HG02763 (cell line): ENCODE results near the gene LIPE.

Experiments
- ATAC-seq: cut with Tn5 transposase; IDR thresholded peaks from one replicate; pipeline ENCODE4 v1.9.1; 2021; ENCODE audit warnings: mild to moderate bottlenecking, moderate library complexity; ENCODE audit not compliant: unreplicated experiment

Gene LIPE

GRCh38 chr19:42420055-42420544 lies 7.1 kb downstream of the LIPE start:
- ATAC-seq: no peak

GRCh38 chr19:42419309-42419708 lies 7.9 kb downstream of the LIPE start:
- ATAC-seq: no peak

GRCh38 chr19:42412661-42413076 lies 14.5 kb downstream of the LIPE start:
- ATAC-seq: no peak

- ATAC-seq: no peak
These were observed 15.0 kb downstream of the LIPE start for GRCh38 chr19:42412227-42412626.

- no peak for ATAC-seq
These were observed 15.5 kb downstream of the LIPE start for GRCh38 chr19:42411581-42412178.

GRCh38 chr19:42410371-42410770 lies 16.8 kb downstream of the LIPE start:
- no peak for ATAC-seq

GRCh38 chr19:42409477-42409876 lies 17.7 kb downstream of the LIPE start:
- no peak for ATAC-seq

- no peak for ATAC-seq
These were observed 19.4 kb downstream of the LIPE start for GRCh38 chr19:42407816-42408175.

- no peak for ATAC-seq
These were observed 19.9 kb downstream of the LIPE start for GRCh38 chr19:42407085-42407815.

- ATAC-seq: no peak
These were observed 21.1 kb downstream of the LIPE start for GRCh38 chr19:42406111-42406510.

GRCh38 chr19:42403586-42403985 lies 23.6 kb downstream of the LIPE start:
- ATAC-seq: no peak

- no peak for ATAC-seq
These were observed 24.6 kb downstream of the LIPE start for GRCh38 chr19:42402376-42403116.

GRCh38 chr19:42401365-42402303 lies 25.6 kb downstream of the LIPE start:
- ATAC-seq: no peak

- no peak for ATAC-seq
These were observed 26.8 kb downstream of the LIPE start for GRCh38 chr19:42400404-42400803.

- ATAC-seq: no peak
These were observed 29.7 kb downstream of the LIPE start for GRCh38 chr19:42397263-42398166.

- ATAC-seq: peak; percentile 93
These were observed 30.6 kb downstream of the LIPE start for GRCh38 chr19:42396381-42397262.

GRCh38 chr19:42394751-42395150 lies 32.4 kb downstream of the LIPE start:
- ATAC-seq: no peak

- ATAC-seq: no peak
These were observed 35.0 kb downstream of the LIPE start for GRCh38 chr19:42392165-42392564.

GRCh38 chr19:42389899-42390298 lies 37.3 kb downstream of the LIPE start, which contains the start of gene CNFN:
Gene CNFN (minus strand): TSS chr19:42390297. CDS start chr19:42389037, 1,260 bp downstream.
- no peak for ATAC-seq
